AG04450 (cell line): ENCODE measurements around the gene ROBO1. TPM values are rescaled to one million over a fixed set of nuclear protein-coding genes. Genes with fewer than 3 reads are reported as not detected.

ENCODE experiments used
- CTCF ChIA-PET: fragments of 300-600, 350-600 bp; formaldehyde crosslinking; extraction: SDS; loops from one replicate; lab custom pipeline; 2022; ENCODE audit warnings: antibody characterized with exemption, inconsistent platforms; lab: Charles Lee
- POLR2A ChIA-PET: fragments of 350-600 bp; formaldehyde crosslinking; extraction: SDS; loops from one replicate; lab custom pipeline; 2021; ENCODE audit warnings: antibody characterized with exemption, inconsistent platforms; lab: Yijun Ruan, JAX
- DNase-seq: peaks from one replicate; pipeline ENCODE4 v3.0.0-alpha.2; 2011; ENCODE audit warnings: low read depth, low spot score
- H3K27ac ChIP-seq: one replicate; pipeline ENCODE4 v1.5.1; 2012; ENCODE audit warnings: low read depth, low read length, control low read depth
- H3K27me3 ChIP-seq: one replicate; pipeline ENCODE4 v1.6.0; 2012; ENCODE audit warnings: low read length; ENCODE audit not compliant: control insufficient read depth, insufficient read depth
- H3K4me3 ChIP-seq: 2 replicates; pipeline ENCODE4 v1.5.1; 2011; ENCODE audit warnings: mild to moderate bottlenecking, low read depth, low read length, control low read depth
- H3K9me3 ChIP-seq: 2 replicates; pipeline ENCODE4 v1.5.1; 2012; ENCODE audit warnings: low read length; ENCODE audit not compliant: control insufficient read depth, insufficient read depth
- CTCF ChIP-seq: IDR thresholded peaks from 2 replicates; pipeline ENCODE4 v1.5.1; 2011; ENCODE audit warnings: low read depth, low read length, control low read depth, inconsistent platforms
- polyA plus RNA-seq: library from polyadenylated mRNA; depleted of rRNA; stranded (reverse); fragments of >200 nt; gene quantifications from 2 replicates; pipeline ENCODE4 v1.2.3, GENCODE V29; 2011

The ROBO1 gene
- polyA plus RNA-seq, 1 experiment, result 66.0 TPM

- no peak for DNase-seq
- POLR2A ChIA-PET, result no interaction called here
- CTCF ChIA-PET, result no interaction called here
Measured at GRCh38 chr3:78963771-78964170, 804.0 kb downstream of the ROBO1 start.

GRCh38 chr3:78957456-78957855, 810.3 kb downstream of the ROBO1 start:
- ChIA-PET CTCF (interaction anchor here (0.8 kb wide), 1 partner anchor 31 kb away, joined by 3 read pairs; no protein-coding TSS in a partner anchor), POLR2A (no interaction called here)
- no peaks in the 10 kb centered on the region for H3K27me3 ChIP-seq
- no peak overlapping the region for H3K27ac ChIP-seq
- DNase-seq, result no peak
- no peaks in the 10 kb centered on the region for H3K9me3 ChIP-seq
- TF ChIP-seq CTCF, result no peak
- no peak overlapping the region for H3K4me3 ChIP-seq

More at GRCh38 chr3:78963771-78964170, 804.0 kb downstream of the ROBO1 start:
- H3K4me3 ChIP-seq, result no peak overlapping the region
- H3K27me3 ChIP-seq, result no peaks in the 10 kb centered on the region
- H3K27ac ChIP-seq, result no peak overlapping the region
- peaks cover 7% of the 10 kb centered on the region for H3K9me3 ChIP-seq
- TF ChIP-seq CTCF, result no peak

GRCh38 chr3:78951342-78951945, 816.4 kb downstream of the ROBO1 start:
- ChIA-PET POLR2A (interaction anchor here (0.9 to 1.0 kb wide), 2 partner anchors 10 to 68 kb away, joined by 3 read pairs; no protein-coding TSS in a partner anchor), CTCF (no interaction called here)
- Histone ChIP-seq H3K27me3 (no peaks in the 10 kb centered on the region), H3K4me3 (no peak overlapping the region), H3K9me3 (no peaks in the 10 kb centered on the region), H3K27ac (no peak overlapping the region)
- TF ChIP-seq CTCF, result no peak
- peak; percentile 81 for DNase-seq

- H3K27ac ChIP-seq, result no peak overlapping the region
Measured at GRCh38 chr3:78941587-78941986, 826.2 kb downstream of the ROBO1 start.

More at GRCh38 chr3:78941587-78941986, 826.2 kb downstream of the ROBO1 start:
- ChIA-PET CTCF (interaction anchor here (1.2 kb wide), 1 partner anchor 420 kb away, joined by 3 read pairs; no protein-coding TSS in a partner anchor), POLR2A (interaction anchor here (0.6 to 1.8 kb wide), 4 partner anchors 10 to 145 kb away, joined by 3 to 6 read pairs (median 4); no protein-coding TSS in a partner anchor)
- Histone ChIP-seq H3K9me3 (peaks cover 11% of the 10 kb centered on the region), H3K27me3 (no peaks in the 10 kb centered on the region), H3K4me3 (no peak overlapping the region)
- DNase-seq, result peak; percentile 80
- no peak for TF ChIP-seq CTCF
